A172 (cell line): Measurements from ENCODE around the gene SESTD1. TPM values are rescaled to one million over a fixed set of nuclear protein-coding genes. Genes with fewer than 3 reads are reported as not detected.
"Not testable (repeated sequence)": the region's sequence is repeated elsewhere in the genome, so short reads cannot be mapped to it uniquely, and the experiment has no call there.

Experiments used
- DNase-seq: peaks from one replicate; pipeline ENCODE4 v3.0.0-alpha.2; 2015; ENCODE audit warnings: low spot score
- total RNA-seq: library from RNA; depleted of rRNA; stranded (reverse); fragments of >200 nt; shearing (Covaris generic); gene quantifications from 2 replicates; pipeline ENCODE4 v1.2.3, GENCODE V29; 2014

The SESTD1 gene
- total RNA-seq, 1 experiment from 2014 or later = 23.9 TPM

DNA sequence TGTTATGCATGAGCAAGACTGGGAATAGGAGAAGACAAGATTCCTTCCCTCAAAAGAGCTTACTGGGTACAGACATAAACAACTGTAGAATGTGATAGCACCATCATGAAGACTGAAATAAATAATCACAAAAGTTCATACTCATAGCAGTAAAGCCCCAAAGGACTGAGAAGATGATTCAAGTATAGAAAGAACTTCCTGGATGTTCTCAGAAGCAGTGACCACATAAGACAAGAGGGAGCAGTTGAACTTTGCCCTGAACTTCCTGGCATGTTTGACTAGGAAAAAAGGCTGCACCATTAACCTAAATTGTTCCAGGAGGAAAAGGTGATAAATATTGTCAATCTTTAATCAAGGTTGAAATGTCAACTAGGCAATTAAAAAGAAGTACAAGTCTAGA, 156.9 kb downstream of the SESTD1 start:
- DNase-seq = peak; percentile 11

- peak; percentile 97 for DNase-seq
Observed at GRCh38 chr2:179106676-179107428, 157.8 kb downstream of the SESTD1 start.

- no peak for DNase-seq
Observed at GRCh38 chr2:179106342-179106675, 158.3 kb downstream of the SESTD1 start.

GRCh38 chr2:179104736-179105135, 159.9 kb downstream of the SESTD1 start:
- peak; percentile 13 for DNase-seq

DNA sequence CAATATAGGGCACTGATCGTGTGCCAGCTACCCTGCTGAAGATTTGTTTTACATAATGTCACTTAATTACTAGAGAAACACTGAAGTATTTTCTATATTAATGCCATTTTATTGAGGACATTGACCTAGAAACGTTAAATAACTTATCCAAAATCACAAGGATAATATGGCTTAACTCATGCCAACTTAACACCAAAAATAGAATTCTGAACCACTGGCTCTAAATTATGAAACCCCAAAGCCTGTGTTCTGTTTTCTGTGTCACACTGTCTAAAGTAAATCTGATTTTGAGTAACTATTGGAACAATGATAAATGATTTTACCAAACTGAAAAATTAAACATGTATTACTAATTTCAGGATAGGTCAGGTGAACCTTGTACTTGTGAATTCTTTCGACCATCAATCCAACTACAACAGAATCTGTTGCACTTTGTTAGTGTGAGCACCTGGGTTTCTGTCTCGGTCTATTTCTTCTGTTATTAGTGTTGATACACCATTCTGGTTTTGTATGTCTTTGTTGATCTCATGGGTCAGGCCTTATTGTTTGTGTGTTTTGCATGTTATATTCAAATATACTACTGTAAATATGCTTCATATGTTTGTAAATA, 166.4 kb downstream of the SESTD1 start:
- DNase-seq = no peak

- DNase-seq = no peak
Observed at GRCh38 chr2:179097131-179097530, 167.5 kb downstream of the SESTD1 start.

DNA sequence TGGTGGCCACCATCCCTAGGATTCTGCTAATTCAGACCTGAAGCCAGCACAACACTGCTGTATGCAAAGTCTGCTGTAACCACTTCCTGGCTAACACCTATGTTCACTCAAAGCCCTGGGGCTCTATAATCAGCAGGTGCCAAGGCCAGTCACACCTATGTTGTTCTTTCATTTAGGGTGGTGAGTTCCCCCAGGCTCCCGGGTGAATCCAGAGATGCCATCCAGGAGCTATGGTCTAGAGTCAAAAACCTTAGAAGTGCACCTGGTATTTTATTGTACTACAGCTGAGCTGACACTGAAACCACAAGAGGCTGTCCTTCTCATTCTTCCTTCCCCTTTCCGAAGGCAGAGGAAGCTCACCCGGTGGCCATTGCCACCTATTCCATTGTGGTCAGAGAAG, 168.5 kb downstream of the SESTD1 start:
- DNase-seq = no peak

GRCh38 chr2:179092912-179093311, 171.7 kb downstream of the SESTD1 start:
- not testable (repeated sequence) for DNase-seq

DNA sequence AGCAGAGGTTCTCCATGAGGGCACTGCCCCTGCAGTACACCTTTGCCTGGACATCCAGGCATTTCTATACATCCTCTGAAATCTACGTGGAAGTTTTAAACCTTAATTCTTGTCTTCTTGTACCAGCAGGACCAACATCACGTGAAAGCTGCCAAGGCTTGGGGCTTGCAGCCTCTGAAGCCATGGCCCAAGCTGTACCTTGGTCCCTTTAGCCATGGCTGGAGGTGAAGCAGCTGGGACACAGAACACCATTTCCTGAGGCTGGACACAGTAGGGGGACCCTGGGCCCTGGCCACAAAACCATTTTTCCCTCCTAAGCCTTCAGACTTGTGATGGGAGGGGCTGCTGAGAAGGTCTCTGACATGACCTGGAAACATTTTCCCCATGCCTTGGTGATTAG, 181.9 kb downstream of the SESTD1 start:
- DNase-seq = no peak

GRCh38 chr2:179081954-179082353, 182.7 kb downstream of the SESTD1 start:
- DNase-seq = no peak

- DNase-seq = no peak
Observed at GRCh38 chr2:179072527-179072926, 192.1 kb downstream of the SESTD1 start.

DNA sequence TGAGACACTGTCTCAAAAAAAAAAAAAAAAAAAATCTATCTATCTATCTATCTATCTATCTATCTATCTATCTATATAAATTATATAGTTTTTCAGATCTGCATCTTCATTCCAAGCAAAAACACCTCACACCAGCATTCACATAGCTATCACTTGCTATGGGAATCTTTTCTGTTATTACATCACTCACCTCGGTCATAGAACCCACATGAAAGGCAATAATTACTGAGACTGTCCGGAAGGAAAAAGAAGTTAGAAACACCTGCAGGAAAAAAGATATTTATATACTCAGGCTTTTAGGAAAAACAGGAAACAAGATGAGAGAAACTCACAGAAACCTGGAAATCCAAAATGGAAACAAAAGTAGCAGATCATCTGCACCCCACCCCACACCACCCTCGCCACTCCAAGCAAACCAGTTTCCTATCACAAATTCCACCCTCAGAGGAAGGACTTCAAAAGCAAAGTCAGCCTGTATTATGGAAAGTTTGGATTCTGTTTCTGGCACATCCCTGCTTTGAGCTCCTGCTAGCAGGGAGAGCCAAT, 192.7 kb downstream of the SESTD1 start:
- no peak for DNase-seq

DNA sequence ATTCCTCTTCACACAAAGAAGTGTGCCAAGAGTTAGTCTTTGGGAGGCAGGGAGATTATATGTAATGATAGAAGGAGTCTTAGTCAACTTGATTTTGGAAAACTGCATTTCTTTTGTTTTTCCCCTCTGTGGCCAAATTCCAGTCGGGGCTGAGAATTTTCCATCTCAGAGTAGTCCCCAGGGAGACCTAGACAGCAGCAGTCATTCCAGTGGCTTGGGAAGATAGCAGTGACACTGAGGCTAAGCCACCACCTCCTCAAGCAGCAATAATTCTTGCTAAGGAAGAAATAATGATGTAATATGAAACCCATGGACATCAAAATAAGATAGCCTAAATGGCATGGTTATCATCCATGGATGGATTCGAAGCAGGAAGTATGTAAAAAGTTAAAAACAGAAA, 193.7 kb downstream of the SESTD1 start:
- no peak for DNase-seq

- no peak for DNase-seq
Observed at GRCh38 chr2:179069685-179070084, 194.9 kb downstream of the SESTD1 start.

DNA sequence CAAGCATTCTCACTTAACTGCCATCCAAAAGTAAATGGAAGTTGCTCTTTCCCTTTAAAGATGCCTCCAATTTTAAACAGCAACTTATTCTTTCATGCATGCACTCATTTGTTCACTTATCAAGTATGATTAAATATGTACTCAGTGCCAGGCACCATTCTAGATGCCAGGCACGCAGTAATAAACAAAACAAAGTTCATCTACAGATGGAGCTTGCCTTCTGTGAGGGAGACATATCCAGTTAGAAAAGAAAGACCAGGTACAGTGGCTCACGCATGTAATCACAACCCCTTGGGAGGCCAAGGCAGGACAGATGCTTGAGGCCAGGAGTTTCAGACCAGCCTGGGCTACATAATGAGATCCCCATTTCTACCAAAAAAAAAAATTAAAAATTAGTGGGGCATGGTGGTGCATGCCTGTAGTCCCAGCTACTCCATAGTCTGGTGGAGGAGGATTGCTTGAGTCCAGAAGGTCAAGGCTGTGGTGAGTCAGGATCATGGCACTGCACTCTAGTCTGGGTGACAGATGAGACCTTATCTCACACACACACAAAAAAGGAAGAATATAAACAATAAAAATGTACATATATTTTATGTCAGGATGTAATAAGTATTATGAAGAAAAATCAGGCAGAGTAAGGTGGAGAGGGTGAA, 195.5 kb downstream of the SESTD1 start:
- DNase-seq = no peak

GRCh38 chr2:179059026-179059700, 205.5 kb downstream of the SESTD1 start:
- DNase-seq = no peak

GRCh38 chr2:179057737-179058136, 206.9 kb downstream of the SESTD1 start:
- DNase-seq = no peak

DNA sequence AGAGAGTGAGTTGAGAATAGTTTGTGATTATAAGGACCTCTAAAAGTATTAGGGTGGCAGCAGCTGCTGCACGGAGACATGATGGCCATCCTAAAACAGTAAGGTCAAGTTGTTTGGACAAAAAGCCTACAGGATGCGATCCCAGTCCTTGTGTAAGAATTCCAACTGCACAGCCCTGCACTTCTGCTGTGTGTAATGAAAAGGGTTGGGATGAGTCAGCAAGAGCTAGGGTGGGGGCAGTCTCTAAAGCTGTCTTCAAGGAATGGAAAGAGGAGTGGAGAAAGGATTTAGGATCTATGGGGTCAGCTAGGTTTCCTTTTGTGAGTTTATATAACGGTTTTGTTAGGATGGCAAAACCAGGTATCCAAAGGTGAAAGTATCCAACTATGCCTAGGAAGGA, 211.1 kb downstream of the SESTD1 start:
- not testable (repeated sequence) for DNase-seq
